ENCODE data around the gene EXOC3L4.
A peak's percentile ranks its signal among the peaks of the same experiment; 100 is the strongest.

EXOC3L4 gene

DNA sequence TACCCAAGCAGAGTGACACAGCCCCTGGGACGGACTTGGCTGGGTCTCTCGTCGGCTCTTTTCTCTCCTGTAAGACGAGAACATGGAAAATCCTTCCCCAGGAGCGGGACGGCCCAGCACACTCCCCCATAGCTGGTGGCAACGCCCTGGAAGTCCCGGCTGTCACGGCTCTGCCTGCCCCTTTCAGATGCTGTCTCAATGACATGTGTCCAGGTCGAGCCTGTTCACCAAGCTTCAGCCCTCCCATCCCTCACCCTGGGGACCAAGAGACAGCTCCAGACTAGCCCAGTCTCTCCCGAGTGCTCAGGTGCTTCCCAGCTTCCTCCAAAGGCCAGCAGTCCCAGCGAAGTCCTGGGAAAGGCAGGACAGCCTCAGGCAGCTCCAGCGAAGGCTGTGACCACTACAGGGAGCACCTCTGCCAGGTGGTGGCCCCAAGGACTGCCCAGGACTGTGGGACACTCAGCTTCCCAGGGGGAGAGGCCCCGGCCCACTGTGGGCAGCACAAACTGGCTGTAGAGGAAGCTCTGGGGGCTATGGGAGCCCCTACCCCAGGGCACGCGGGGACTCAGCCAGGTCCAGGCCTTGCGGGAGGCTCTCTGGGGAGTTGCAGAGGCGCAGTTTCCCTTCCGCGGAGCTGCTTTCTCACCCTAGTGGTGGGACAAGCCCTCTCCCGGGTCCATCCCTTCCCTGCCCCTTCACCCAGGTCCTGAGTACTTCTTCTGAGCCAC is 62.3 kb downstream of the EXOC3L4 start:
- no peak overlapping the region for H3K4me3 ChIP-seq (ENCODE audit: insufficient read depth in 1 of 2, low read depth in 1 of 2, low read length in 2 of 2)
- peaks cover 13% of the 10 kb centered on the region for H3K4me1 ChIP-seq (ENCODE audit: control insufficient read depth, insufficient read depth, low read depth, low read length)
- H3K4ac ChIP-seq (ENCODE audit: low read depth in 1 of 2, low read length in 2 of 2), result no peak overlapping the region
- H3K4me2 ChIP-seq (ENCODE audit: low read length, poor library complexity, severe bottlenecking), result no peak overlapping the region
- 57% methylated on average over 21 of the region's 21 CpGs for WGBS
- no peak overlapping the region for H4K91ac ChIP-seq (ENCODE audit: low read length)
- no peaks in the 10 kb centered on the region for H3K36me3 ChIP-seq (ENCODE audit: control insufficient read depth in 1 of 2, insufficient read depth in 2 of 2, low read depth in 1 of 2, low read length in 2 of 2)
- peaks cover 3 to 40% of the 10 kb centered on the region in 2 experiments for H3K27me3 ChIP-seq (ENCODE audit: control insufficient read depth in 1 of 2, insufficient read depth in 1 of 2, low read length in 2 of 2)
- no peak overlapping the region for H2BK120ac ChIP-seq (ENCODE audit: low read depth, low read length)
- H3K14ac ChIP-seq (ENCODE audit: low read length in 2 of 2), result no peak overlapping the region
- no peak overlapping the region for H2AFZ ChIP-seq (ENCODE audit: low read depth, low read length)
- no peaks in the 10 kb centered on the region for H3K9me3 ChIP-seq (ENCODE audit: control insufficient read depth, low read length)
- no peak overlapping the region for H3K27ac ChIP-seq (ENCODE audit: low read length, poor library complexity, severe bottlenecking)
- no peaks in the 10 kb centered on the region for H3K79me1 ChIP-seq (replicated peaks; ENCODE audit: low read length, poor library complexity, severe bottlenecking)
- H4K8ac ChIP-seq (ENCODE audit: low read length), result no peak overlapping the region
- no peak overlapping the region for H2BK5ac ChIP-seq (ENCODE audit: low read depth, low read length, poor library complexity, severe bottlenecking)
- DNase-seq, result no peak
- H3K23ac ChIP-seq (ENCODE audit: low read length in 2 of 2), result no peak overlapping the region
- H3K9ac ChIP-seq (ENCODE audit: low read length), result no peak overlapping the region
- H2BK15ac ChIP-seq (ENCODE audit: low read depth, poor library complexity, severe bottlenecking), result no peak overlapping the region
- no peak overlapping the region for H2AK5ac ChIP-seq (ENCODE audit: low read length, severe bottlenecking)
- H3K18ac ChIP-seq (ENCODE audit: low read depth in 1 of 2, low read length in 2 of 2), result no peak overlapping the region
- H2BK12ac ChIP-seq (ENCODE audit: low read length in 2 of 2), result peak overlapping the region in 1 of 2 experiments; percentile 37

DNA sequence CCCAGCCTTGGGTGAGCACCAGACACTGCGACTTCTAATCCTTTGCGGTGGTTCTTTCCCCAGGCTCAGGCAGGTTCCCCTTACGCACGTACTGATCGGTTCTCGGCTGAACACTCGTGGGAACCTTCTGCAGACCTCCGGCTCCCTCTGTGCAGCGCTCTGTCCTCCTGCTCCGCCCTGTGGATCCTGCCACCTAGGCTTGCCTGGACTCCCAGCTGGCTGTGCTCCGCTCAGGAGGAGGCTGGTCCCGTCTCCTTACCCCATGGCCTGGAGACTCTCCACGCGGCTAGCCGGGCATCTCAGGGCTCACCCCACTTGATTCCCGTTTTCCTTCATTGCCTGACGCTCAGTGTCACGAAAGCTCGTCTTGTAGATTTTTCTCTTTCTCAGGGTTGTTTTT is 63.4 kb downstream of the EXOC3L4 start:
- Histone ChIP-seq H3K36me3 (ENCODE audit: control insufficient read depth in 1 of 2, insufficient read depth in 2 of 2, low read depth in 1 of 2, low read length in 2 of 2) (no peaks in the 10 kb centered on the region), H2BK15ac (ENCODE audit: low read depth, poor library complexity, severe bottlenecking) (no peak overlapping the region), H3K4me2 (ENCODE audit: low read length, poor library complexity, severe bottlenecking) (no peak overlapping the region), H3K4ac (ENCODE audit: low read depth in 1 of 2, low read length in 2 of 2) (no peak overlapping the region), H2BK12ac (ENCODE audit: low read length in 2 of 2) (no peak overlapping the region), H3K4me3 (ENCODE audit: insufficient read depth in 1 of 2, low read depth in 1 of 2, low read length in 2 of 2) (no peak overlapping the region), H3K27me3 (ENCODE audit: control insufficient read depth in 1 of 2, insufficient read depth in 1 of 2, low read length in 2 of 2) (peaks cover 3 to 48% of the 10 kb centered on the region in 2 experiments), H3K23ac (ENCODE audit: low read length in 2 of 2) (no peak overlapping the region), H2BK120ac (ENCODE audit: low read depth, low read length) (no peak overlapping the region), H2AFZ (ENCODE audit: low read depth, low read length) (no peak overlapping the region), H3K27ac (ENCODE audit: low read length, poor library complexity, severe bottlenecking) (no peak overlapping the region), H2BK5ac (ENCODE audit: low read depth, low read length, poor library complexity, severe bottlenecking) (no peak overlapping the region), H3K79me1 (replicated peaks; ENCODE audit: low read length, poor library complexity, severe bottlenecking) (no peaks in the 10 kb centered on the region), H3K18ac (ENCODE audit: low read depth in 1 of 2, low read length in 2 of 2) (no peak overlapping the region), H3K14ac (ENCODE audit: low read length in 2 of 2) (no peak overlapping the region), H3K9me3 (ENCODE audit: control insufficient read depth, low read length) (no peaks in the 10 kb centered on the region), H2AK5ac (ENCODE audit: low read length, severe bottlenecking) (no peak overlapping the region), H3K9ac (ENCODE audit: low read length) (no peak overlapping the region), H3K4me1 (ENCODE audit: control insufficient read depth, insufficient read depth, low read depth, low read length) (peaks cover 13% of the 10 kb centered on the region), H4K91ac (ENCODE audit: low read length) (no peak overlapping the region), H4K8ac (ENCODE audit: low read length) (no peak overlapping the region)
- WGBS, result 93% methylated on average over 19 of the region's 19 CpGs
- DNase-seq, result no peak

DNA sequence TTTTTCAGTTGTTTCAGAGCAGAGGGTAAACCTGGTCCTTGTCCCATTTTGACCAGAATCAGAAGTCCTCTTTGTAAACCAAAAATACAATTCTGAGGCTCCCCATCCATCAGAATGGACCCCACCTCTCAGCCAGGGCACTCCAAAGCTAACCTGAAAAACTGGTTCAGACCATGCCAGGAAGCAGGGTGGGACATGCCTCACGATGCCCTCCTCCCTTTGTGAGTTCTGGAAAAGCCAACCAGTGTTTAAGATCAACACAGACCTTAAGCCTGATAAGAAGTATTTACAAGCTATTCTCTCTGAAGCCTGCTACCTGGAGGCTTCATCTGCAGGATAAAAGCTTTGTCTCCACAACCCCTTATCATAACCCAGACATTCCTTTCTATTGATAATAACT is 64.2 kb downstream of the EXOC3L4 start:
- H2BK15ac ChIP-seq (ENCODE audit: low read depth, poor library complexity, severe bottlenecking), result no peak overlapping the region
- H4K8ac ChIP-seq (ENCODE audit: low read length), result no peak overlapping the region
- no peak overlapping the region for H2AFZ ChIP-seq (ENCODE audit: low read depth, low read length)
- no peak overlapping the region for H3K4ac ChIP-seq (ENCODE audit: low read depth in 1 of 2, low read length in 2 of 2)
- no peak overlapping the region for H3K4me2 ChIP-seq (ENCODE audit: low read length, poor library complexity, severe bottlenecking)
- H3K79me1 ChIP-seq (replicated peaks; ENCODE audit: low read length, poor library complexity, severe bottlenecking), result no peaks in the 10 kb centered on the region
- H3K4me3 ChIP-seq (ENCODE audit: insufficient read depth in 1 of 2, low read depth in 1 of 2, low read length in 2 of 2), result no peak overlapping the region
- peaks cover 6 to 54% of the 10 kb centered on the region in 2 experiments for H3K27me3 ChIP-seq (ENCODE audit: control insufficient read depth in 1 of 2, insufficient read depth in 1 of 2, low read length in 2 of 2)
- no peak overlapping the region for H2BK120ac ChIP-seq (ENCODE audit: low read depth, low read length)
- no peak overlapping the region for H2BK5ac ChIP-seq (ENCODE audit: low read depth, low read length, poor library complexity, severe bottlenecking)
- DNase-seq, result no peak
- WGBS, result 75% methylated on average over 1 of the region's 1 CpG
- H3K27ac ChIP-seq (ENCODE audit: low read length, poor library complexity, severe bottlenecking), result no peak overlapping the region
- no peak overlapping the region for H2BK12ac ChIP-seq (ENCODE audit: low read length in 2 of 2)
- no peaks in the 10 kb centered on the region for H3K36me3 ChIP-seq (ENCODE audit: control insufficient read depth in 1 of 2, insufficient read depth in 2 of 2, low read depth in 1 of 2, low read length in 2 of 2)
- no peak overlapping the region for H3K14ac ChIP-seq (ENCODE audit: low read length in 2 of 2)
- peaks cover 13% of the 10 kb centered on the region for H3K4me1 ChIP-seq (ENCODE audit: control insufficient read depth, insufficient read depth, low read depth, low read length)
- no peak overlapping the region for H3K9ac ChIP-seq (ENCODE audit: low read length)
- H3K23ac ChIP-seq (ENCODE audit: low read length in 2 of 2), result no peak overlapping the region
- H4K91ac ChIP-seq (ENCODE audit: low read length), result no peak overlapping the region
- H3K9me3 ChIP-seq (ENCODE audit: control insufficient read depth, low read length), result no peaks in the 10 kb centered on the region
- no peak overlapping the region for H3K18ac ChIP-seq (ENCODE audit: low read depth in 1 of 2, low read length in 2 of 2)
- H2AK5ac ChIP-seq (ENCODE audit: low read length, severe bottlenecking), result no peak overlapping the region

Data from mesenchymal stem cell (in vitro differentiated cells and primary cell).